SK-N-SH treated with all-trans-retinoic acid at 6 μM for 48 hours (cell line): ENCODE data around the gene CDKN2AIP.

Source experiments
- ATAC-seq: fragments of 200-7000 bp; cut with Tn5 transposase; 3 replicates; pipeline ENCODE4 v1.9.1; 2020; ENCODE audit warnings: mild to moderate bottlenecking, moderate library complexity
- ARNTL ChIP-seq: fragments of 450-650 bp; formaldehyde crosslinking; IDR thresholded peaks from 2 replicates; pipeline ENCODE4 v1.5.0; 2020; ENCODE audit warnings: low read depth, mild to moderate bottlenecking, moderate library complexity, borderline replicate concordance
- BACH2 ChIP-seq: fragments of 250-450 bp; sonication (Bioruptor Pico); IDR thresholded peaks from 2 replicates; pipeline ENCODE4 v1.9.0; 2021; ENCODE audit warnings: mild to moderate bottlenecking, borderline replicate concordance
- CSDC2 ChIP-seq: fragments of 250-450 bp; sonication (Bioruptor Pico); IDR thresholded peaks from 2 replicates; pipeline ENCODE4 v1.5.0; 2020; ENCODE audit warnings: mild to moderate bottlenecking, moderate library complexity
- ESRRG ChIP-seq: fragments of 250-450 bp; sonication (Bioruptor Pico); IDR thresholded peaks from 2 replicates; pipeline ENCODE4 v1.6.1; 2021; ENCODE audit warnings: mild to moderate bottlenecking
- GLIS3 ChIP-seq: fragments of 250-450 bp; sonication (Bioruptor Pico); IDR thresholded peaks from 2 replicates; pipeline ENCODE4 v1.5.0; 2020; ENCODE audit warnings: mild to moderate bottlenecking, moderate library complexity
- ISL1 ChIP-seq: fragments of 250-450 bp; sonication (Bioruptor Pico); IDR thresholded peaks from 2 replicates; pipeline ENCODE4 v2.1.2; 2022; ENCODE audit warnings: mild to moderate bottlenecking, moderate library complexity
- PPARA ChIP-seq: fragments of 250-450 bp; sonication (Bioruptor Pico); IDR thresholded peaks from 2 replicates; pipeline ENCODE4 v1.5.0; 2020; ENCODE audit warnings: mild to moderate bottlenecking, borderline replicate concordance
- SNAI2 ChIP-seq: fragments of 250-450 bp; sonication (Bioruptor Pico); IDR thresholded peaks from 2 replicates; pipeline ENCODE4 v1.5.0; 2020; ENCODE audit warnings: mild to moderate bottlenecking, moderate library complexity
- TCF4 ChIP-seq: fragments of 250-450 bp; sonication (Bioruptor Pico); IDR thresholded peaks from 2 replicates; pipeline ENCODE4 v1.8.0; 2021; ENCODE audit warnings: mild to moderate bottlenecking, moderate library complexity, borderline replicate concordance
- TOX ChIP-seq: fragments of 250-450 bp; sonication (Bioruptor Pico); IDR thresholded peaks from 2 replicates; pipeline ENCODE4 v1.8.0; 2021; ENCODE audit warnings: mild to moderate bottlenecking, moderate library complexity, borderline replicate concordance
- ZC3H10 ChIP-seq: fragments of 250-450 bp; sonication (Bioruptor Pico); IDR thresholded peaks from 2 replicates; pipeline ENCODE4 v1.5.1; 2021; ENCODE audit warnings: mild to moderate bottlenecking, moderate library complexity
- ZFP3 ChIP-seq: fragments of 250-450 bp; sonication (Bioruptor Pico); IDR thresholded peaks from 2 replicates; pipeline ENCODE4 v1.5.0; 2020; ENCODE audit warnings: mild to moderate bottlenecking, moderate library complexity
- ZNF565 ChIP-seq: fragments of 450-650 bp; formaldehyde crosslinking; conservative IDR thresholded peaks from 2 replicates; pipeline ENCODE4 v1.5.0; 2020; ENCODE audit warnings: low read depth, mild to moderate bottlenecking, moderate library complexity
- ZNF70 ChIP-seq: fragments of 450-650 bp; formaldehyde crosslinking; IDR thresholded peaks from 2 replicates; pipeline ENCODE4 v1.5.0; 2020; ENCODE audit warnings: mild to moderate bottlenecking, moderate library complexity
- ZNF8 ChIP-seq: fragments of 450-650 bp; formaldehyde crosslinking; IDR thresholded peaks from 2 replicates; pipeline ENCODE4 v1.5.0; 2020; ENCODE audit warnings: mild to moderate bottlenecking, moderate library complexity
- TF ChIP-seq, protein P1 (sequence below): fragments of 250-450 bp; sonication (Bioruptor Pico); IDR thresholded peaks from 2 replicates; pipeline ENCODE4 v1.8.0; 2021; ENCODE audit warnings: low read depth, mild to moderate bottlenecking, moderate library complexity, borderline replicate concordance
- TF ChIP-seq, protein P2 (sequence below): fragments of 250-450 bp; sonication (Bioruptor Pico); IDR thresholded peaks from 2 replicates; pipeline ENCODE4 v1.8.0; 2020; ENCODE audit warnings: mild to moderate bottlenecking, moderate library complexity, borderline replicate concordance
- TF ChIP-seq, protein P3 (sequence below): fragments of 250-450 bp; sonication (Bioruptor Pico); IDR thresholded peaks from 2 replicates; pipeline ENCODE4 v1.5.0; 2020; ENCODE audit warnings: mild to moderate bottlenecking, moderate library complexity
- TF ChIP-seq, protein P4 (sequence below): fragments of 250-450 bp; sonication (Bioruptor Pico); IDR thresholded peaks from 2 replicates; pipeline ENCODE4 v1.5.1; 2021; ENCODE audit warnings: mild to moderate bottlenecking, moderate library complexity
- TF ChIP-seq, protein P5 (sequence below): fragments of 250-450 bp; sonication (Bioruptor Pico); IDR thresholded peaks from 2 replicates; pipeline ENCODE4 v1.5.1; 2020; ENCODE audit warnings: low read depth, mild to moderate bottlenecking, moderate library complexity

Gene CDKN2AIP

DNA sequence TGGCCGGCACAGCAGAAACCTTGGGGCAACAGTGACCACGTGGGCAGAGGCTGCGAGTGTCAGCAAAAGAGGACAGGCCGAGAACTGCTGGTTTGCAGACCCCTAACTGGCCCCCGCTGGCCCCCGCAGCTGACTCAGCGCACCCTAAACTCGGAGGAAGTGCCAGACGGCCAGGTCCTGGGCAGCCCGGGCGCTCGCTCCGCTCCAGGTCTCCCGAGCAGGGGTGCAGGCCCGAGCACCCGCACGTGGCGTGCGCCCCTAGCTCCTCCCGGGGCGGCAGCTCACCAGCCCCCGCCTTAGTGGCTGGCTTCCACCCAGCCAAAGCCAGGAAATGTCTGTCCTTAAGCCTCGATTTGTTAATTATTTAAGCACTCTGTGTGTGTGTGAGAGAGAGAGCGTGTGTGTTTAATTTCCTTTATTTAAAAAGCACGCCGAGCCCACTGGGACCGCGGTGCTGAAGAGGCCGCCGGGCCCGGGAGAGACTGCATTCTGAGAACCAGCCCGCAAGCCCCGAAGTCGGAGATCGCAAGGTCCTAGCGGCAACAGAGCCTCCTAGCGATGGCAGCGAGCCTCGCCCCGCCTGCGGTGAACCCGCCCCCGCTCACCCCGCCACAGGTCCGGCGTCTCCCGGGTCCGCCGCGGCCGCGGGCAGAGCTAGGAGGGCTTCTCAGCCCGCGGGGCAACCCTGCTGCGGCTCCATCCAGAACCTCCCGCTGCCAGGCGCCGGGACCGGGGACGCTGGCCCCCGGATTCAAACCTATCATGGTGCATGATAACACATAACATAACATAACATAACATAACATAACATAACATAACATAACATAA lies 45.9 kb upstream of the CDKN2AIP start:
- peak; percentile 99 for ATAC-seq
- TF ChIP-seq, protein P1, sequence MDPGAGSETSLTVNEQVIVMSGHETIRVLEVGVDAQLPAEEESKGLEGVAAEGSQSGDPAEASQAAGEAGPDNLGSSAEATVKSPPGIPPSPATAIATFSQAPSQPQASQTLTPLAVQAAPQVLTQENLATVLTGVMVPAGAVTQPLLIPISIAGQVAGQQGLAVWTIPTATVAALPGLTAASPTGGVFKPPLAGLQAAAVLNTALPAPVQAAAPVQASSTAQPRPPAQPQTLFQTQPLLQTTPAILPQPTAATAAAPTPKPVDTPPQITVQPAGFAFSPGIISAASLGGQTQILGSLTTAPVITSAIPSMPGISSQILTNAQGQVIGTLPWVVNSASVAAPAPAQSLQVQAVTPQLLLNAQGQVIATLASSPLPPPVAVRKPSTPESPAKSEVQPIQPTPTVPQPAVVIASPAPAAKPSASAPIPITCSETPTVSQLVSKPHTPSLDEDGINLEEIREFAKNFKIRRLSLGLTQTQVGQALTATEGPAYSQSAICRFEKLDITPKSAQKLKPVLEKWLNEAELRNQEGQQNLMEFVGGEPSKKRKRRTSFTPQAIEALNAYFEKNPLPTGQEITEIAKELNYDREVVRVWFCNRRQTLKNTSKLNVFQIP (CRISPR knock-in tag) = no peak
- no peak for TF ChIP-seq CSDC2 (CRISPR knock-in tag)
- no peak for TF ChIP-seq TOX
- TF ChIP-seq ZFP3 (CRISPR knock-in tag) = peak; percentile 59; the same call in 1 of the 2 replicates
- TF ChIP-seq ZNF70 (CRISPR knock-in tag) = no peak
- TF ChIP-seq, protein P2, sequence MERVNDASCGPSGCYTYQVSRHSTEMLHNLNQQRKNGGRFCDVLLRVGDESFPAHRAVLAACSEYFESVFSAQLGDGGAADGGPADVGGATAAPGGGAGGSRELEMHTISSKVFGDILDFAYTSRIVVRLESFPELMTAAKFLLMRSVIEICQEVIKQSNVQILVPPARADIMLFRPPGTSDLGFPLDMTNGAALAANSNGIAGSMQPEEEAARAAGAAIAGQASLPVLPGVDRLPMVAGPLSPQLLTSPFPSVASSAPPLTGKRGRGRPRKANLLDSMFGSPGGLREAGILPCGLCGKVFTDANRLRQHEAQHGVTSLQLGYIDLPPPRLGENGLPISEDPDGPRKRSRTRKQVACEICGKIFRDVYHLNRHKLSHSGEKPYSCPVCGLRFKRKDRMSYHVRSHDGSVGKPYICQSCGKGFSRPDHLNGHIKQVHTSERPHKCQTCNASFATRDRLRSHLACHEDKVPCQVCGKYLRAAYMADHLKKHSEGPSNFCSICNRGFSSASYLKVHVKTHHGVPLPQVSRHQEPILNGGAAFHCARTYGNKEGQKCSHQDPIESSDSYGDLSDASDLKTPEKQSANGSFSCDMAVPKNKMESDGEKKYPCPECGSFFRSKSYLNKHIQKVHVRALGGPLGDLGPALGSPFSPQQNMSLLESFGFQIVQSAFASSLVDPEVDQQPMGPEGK (CRISPR knock-in tag) = peak; percentile 80

DNA sequence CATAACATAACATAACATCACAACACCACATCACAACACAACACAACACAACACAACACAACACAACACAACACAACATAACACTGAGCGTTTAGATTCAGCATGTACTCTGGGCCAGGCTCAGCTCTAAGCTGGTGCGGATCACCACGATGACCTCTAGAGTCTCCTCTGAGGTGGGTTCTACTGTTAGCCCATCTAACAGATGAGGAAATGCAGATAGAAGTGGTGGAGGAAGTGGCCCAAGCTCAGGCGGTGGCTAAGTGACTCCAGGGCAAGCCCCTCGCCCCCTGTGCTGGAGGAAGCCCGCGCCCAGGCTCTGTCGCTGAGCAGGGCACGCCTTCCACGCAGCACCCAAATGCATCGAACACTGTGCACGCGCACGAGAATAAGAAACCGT lies 45.3 kb upstream of the CDKN2AIP start:
- TF ChIP-seq ZNF8 (CRISPR knock-in tag) = no peak
- TF ChIP-seq PPARA (CRISPR knock-in tag) = no peak
- TF ChIP-seq CSDC2 (CRISPR knock-in tag) = no peak
- no peak for TF ChIP-seq ISL1 (CRISPR knock-in tag)
- TF ChIP-seq ZNF565 (CRISPR knock-in tag) = no peak
- TF ChIP-seq SNAI2 (CRISPR knock-in tag) = no peak
- TF ChIP-seq TOX = no peak
- peak; percentile 13; the same call in 2 of the 3 replicates for ATAC-seq

DNA sequence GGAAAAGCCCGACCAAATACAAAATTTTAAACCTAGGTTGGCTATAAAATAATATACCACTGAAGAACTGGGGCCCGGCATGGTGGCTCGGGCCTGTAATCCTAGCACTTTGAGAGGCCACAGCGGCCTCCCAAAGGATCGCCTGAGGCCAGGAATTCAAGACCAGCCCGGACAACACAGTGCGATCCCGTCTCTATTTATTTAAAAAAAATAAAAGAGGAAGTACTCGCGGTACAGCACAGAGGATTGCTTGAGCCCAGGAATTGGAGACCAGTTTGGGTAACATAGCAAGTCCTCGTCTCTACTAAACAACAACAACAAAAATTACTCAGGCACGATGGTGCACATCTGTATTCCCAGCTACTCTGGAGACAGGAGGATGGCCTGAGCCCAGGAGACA lies 44.8 kb upstream of the CDKN2AIP start:
- ATAC-seq = no peak
- TF ChIP-seq, protein P1 (CRISPR knock-in tag) = no peak
- no peak for TF ChIP-seq ESRRG
- no peak for TF ChIP-seq TOX
- TF ChIP-seq GLIS3 (CRISPR knock-in tag) = no peak
- no peak for TF ChIP-seq ZFP3 (CRISPR knock-in tag)
- no peak for TF ChIP-seq ZNF565 (CRISPR knock-in tag)
- no peak for TF ChIP-seq ZNF70 (CRISPR knock-in tag)
- TF ChIP-seq PPARA (CRISPR knock-in tag) = no peak
- TF ChIP-seq ISL1 (CRISPR knock-in tag) = no peak
- TF ChIP-seq, protein P3, sequence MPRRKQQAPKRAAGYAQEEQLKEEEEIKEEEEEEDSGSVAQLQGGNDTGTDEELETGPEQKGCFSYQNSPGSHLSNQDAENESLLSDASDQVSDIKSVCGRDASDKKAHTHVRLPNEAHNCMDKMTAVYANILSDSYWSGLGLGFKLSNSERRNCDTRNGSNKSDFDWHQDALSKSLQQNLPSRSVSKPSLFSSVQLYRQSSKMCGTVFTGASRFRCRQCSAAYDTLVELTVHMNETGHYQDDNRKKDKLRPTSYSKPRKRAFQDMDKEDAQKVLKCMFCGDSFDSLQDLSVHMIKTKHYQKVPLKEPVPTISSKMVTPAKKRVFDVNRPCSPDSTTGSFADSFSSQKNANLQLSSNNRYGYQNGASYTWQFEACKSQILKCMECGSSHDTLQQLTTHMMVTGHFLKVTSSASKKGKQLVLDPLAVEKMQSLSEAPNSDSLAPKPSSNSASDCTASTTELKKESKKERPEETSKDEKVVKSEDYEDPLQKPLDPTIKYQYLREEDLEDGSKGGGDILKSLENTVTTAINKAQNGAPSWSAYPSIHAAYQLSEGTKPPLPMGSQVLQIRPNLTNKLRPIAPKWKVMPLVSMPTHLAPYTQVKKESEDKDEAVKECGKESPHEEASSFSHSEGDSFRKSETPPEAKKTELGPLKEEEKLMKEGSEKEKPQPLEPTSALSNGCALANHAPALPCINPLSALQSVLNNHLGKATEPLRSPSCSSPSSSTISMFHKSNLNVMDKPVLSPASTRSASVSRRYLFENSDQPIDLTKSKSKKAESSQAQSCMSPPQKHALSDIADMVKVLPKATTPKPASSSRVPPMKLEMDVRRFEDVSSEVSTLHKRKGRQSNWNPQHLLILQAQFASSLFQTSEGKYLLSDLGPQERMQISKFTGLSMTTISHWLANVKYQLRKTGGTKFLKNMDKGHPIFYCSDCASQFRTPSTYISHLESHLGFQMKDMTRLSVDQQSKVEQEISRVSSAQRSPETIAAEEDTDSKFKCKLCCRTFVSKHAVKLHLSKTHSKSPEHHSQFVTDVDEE (CRISPR knock-in tag) = no peak
- TF ChIP-seq SNAI2 (CRISPR knock-in tag) = no peak
- no peak for TF ChIP-seq ARNTL (CRISPR knock-in tag)
- TF ChIP-seq CSDC2 (CRISPR knock-in tag) = no peak
- no peak for TF ChIP-seq ZNF8 (CRISPR knock-in tag)
- TF ChIP-seq, protein P4, sequence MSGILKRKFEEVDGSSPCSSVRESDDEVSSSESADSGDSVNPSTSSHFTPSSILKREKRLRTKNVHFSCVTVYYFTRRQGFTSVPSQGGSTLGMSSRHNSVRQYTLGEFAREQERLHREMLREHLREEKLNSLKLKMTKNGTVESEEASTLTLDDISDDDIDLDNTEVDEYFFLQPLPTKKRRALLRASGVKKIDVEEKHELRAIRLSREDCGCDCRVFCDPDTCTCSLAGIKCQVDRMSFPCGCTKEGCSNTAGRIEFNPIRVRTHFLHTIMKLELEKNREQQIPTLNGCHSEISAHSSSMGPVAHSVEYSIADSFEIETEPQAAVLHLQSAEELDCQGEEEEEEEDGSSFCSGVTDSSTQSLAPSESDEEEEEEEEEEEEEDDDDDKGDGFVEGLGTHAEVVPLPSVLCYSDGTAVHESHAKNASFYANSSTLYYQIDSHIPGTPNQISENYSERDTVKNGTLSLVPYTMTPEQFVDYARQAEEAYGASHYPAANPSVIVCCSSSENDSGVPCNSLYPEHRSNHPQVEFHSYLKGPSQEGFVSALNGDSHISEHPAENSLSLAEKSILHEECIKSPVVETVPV (CRISPR knock-in tag) = no peak
- TF ChIP-seq TCF4 (CRISPR knock-in tag) = no peak
- TF ChIP-seq, protein P5, sequence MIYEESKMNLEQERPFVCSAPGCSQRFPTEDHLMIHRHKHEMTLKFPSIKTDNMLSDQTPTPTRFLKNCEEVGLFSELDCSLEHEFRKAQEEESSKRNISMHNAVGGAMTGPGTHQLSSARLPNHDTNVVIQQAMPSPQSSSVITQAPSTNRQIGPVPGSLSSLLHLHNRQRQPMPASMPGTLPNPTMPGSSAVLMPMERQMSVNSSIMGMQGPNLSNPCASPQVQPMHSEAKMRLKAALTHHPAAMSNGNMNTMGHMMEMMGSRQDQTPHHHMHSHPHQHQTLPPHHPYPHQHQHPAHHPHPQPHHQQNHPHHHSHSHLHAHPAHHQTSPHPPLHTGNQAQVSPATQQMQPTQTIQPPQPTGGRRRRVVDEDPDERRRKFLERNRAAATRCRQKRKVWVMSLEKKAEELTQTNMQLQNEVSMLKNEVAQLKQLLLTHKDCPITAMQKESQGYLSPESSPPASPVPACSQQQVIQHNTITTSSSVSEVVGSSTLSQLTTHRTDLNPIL (CRISPR knock-in tag) = no peak
- no peak for TF ChIP-seq BACH2 (CRISPR knock-in tag)
- no peak for TF ChIP-seq ZC3H10
